GM20000 (cell line): ENCODE data around the gene ARPC5L.
"Not testable (repeated sequence)": the region's sequence is repeated elsewhere in the genome, so short reads cannot be mapped to it uniquely, and the experiment has no call there.

Experiments
- DNase-seq: peaks from one replicate; pipeline ENCODE4 v3.0.0; 2012; ENCODE audit warnings: low spot score
- CTCF ChIP-seq: IDR thresholded peaks from 2 replicates; pipeline ENCODE4 v1.5.1; 2012; ENCODE audit warnings: mild to moderate bottlenecking, control low read depth; ENCODE audit errors: extremely low read depth, missing control alignments

The ARPC5L gene

GRCh38 chr9:124844291-124844690 is 17.6 kb upstream of the ARPC5L start:
- no peak for DNase-seq
- no peak for TF ChIP-seq CTCF

GRCh38 chr9:124846467-124846866 is 15.5 kb upstream of the ARPC5L start:
- DNase-seq, result not testable (repeated sequence)

GRCh38 chr9:124846969-124847368 is 15.0 kb upstream of the ARPC5L start:
- TF ChIP-seq CTCF, result no peak
- no peak for DNase-seq

GRCh38 chr9:124849801-124850200 is 12.1 kb upstream of the ARPC5L start:
- DNase-seq, result no peak
- no peak for TF ChIP-seq CTCF

- no peak for DNase-seq
- TF ChIP-seq CTCF, result no peak
Measured at GRCh38 chr9:124852121-124852828, 9.7 kb upstream of the ARPC5L start.

- DNase-seq, result peak; percentile 91
- TF ChIP-seq CTCF, result peak; percentile 96
Measured at GRCh38 chr9:124852829-124853531, 8.9 kb upstream of the ARPC5L start, which contains the start of gene WDR38. TSS of gene WDR38 (plus strand) at chr9:124853460. CDS start at chr9:124853532, 72 bp downstream.

GRCh38 chr9:124853605-124854143 is 8.3 kb upstream of the ARPC5L start:
- no peak for TF ChIP-seq CTCF
- DNase-seq, result no peak
